NCI-H2227 (cell line): ENCODE measurements around the gene RUSF1.
"Not testable (repeated sequence)": the region's sequence is repeated elsewhere in the genome, so short reads cannot be mapped to it uniquely, and the experiment has no call there.

Experiments
- DNase-seq: peaks from one replicate; lab custom pipeline; 2025; ENCODE audit not compliant: unreplicated experiment; lab: John Stamatoyannopoulos, UW

RUSF1 gene

GRCh38 chr16:31453255-31454204, 54.7 kb downstream of the RUSF1 start:
- peak; percentile 19 for DNase-seq

- DNase-seq, result no peak
Measured at GRCh38 chr16:31452631-31453106, 55.5 kb downstream of the RUSF1 start.

- peak; percentile 85 for DNase-seq
Measured at GRCh38 chr16:31451681-31452351, 56.4 kb downstream of the RUSF1 start.

- no peak for DNase-seq
Measured at GRCh38 chr16:31451201-31451600, 57.0 kb downstream of the RUSF1 start.

GRCh38 chr16:31445931-31446330, 62.3 kb downstream of the RUSF1 start:
- not testable (repeated sequence) for DNase-seq

DNA sequence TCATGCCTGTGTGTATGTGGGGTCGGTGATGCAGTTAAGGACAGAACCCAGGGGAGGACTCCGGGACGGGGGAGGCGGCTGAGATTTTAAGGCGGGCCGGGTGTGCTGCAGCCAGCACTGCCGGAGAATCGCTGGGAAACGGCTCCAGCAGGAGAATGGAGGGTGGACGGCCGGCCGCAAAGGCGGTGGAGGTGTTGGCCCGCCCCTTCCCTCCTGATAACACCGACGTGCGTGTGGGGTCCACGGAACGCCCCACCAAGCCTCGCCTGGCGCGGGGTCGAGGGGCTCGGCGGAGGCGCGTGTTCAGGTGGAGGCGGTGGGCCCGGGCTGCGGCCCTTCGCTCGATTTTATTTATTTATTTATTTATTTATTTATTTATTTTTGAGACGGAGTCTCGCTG, 66.2 kb downstream of the RUSF1 start:
- DNase-seq, result peak; percentile 53

GRCh38 chr16:31440516-31441184, 67.5 kb downstream of the RUSF1 start:
- no peak for DNase-seq

DNA sequence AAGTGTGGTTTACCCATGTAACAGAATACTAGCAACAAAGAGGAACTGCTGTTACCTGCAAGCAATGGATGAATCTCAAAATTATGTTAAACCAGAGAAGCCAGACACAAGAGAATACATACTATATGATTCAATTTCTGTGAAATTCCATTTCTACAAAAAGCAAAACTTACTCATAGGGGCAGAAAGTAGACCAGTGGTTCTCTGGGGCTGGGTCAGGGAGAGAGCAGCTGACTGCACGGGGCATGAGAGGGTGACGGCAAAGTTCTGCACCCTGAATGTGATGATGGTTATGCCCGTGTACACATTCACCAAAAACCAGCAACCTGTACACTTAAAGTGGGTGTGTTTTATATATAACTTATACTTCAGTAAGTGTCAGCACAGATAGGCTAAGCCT, 68.7 kb downstream of the RUSF1 start:
- no peak for DNase-seq
